Epithelial cell of esophagus (primary cell): ENCODE measurements around the gene RPL32.

Experiments
- DNase-seq: peaks from one replicate; pipeline ENCODE4 v3.0.0; 2010; ENCODE audit warnings: low read depth
- H3K4me3 ChIP-seq: 2 replicates; pipeline ENCODE4 v1.5.1; 2011; ENCODE audit warnings: mild to moderate bottlenecking, low read length, control low read depth
- TF ChIP-seq, protein P1 (sequence below): IDR thresholded peaks from 2 replicates; pipeline ENCODE4 v1.5.1; 2011; ENCODE audit warnings: low read depth, mild to moderate bottlenecking, low read length, control low read depth, inconsistent platforms; ENCODE audit not compliant: insufficient read depth; ENCODE audit errors: missing control alignments

Gene RPL32

DNA sequence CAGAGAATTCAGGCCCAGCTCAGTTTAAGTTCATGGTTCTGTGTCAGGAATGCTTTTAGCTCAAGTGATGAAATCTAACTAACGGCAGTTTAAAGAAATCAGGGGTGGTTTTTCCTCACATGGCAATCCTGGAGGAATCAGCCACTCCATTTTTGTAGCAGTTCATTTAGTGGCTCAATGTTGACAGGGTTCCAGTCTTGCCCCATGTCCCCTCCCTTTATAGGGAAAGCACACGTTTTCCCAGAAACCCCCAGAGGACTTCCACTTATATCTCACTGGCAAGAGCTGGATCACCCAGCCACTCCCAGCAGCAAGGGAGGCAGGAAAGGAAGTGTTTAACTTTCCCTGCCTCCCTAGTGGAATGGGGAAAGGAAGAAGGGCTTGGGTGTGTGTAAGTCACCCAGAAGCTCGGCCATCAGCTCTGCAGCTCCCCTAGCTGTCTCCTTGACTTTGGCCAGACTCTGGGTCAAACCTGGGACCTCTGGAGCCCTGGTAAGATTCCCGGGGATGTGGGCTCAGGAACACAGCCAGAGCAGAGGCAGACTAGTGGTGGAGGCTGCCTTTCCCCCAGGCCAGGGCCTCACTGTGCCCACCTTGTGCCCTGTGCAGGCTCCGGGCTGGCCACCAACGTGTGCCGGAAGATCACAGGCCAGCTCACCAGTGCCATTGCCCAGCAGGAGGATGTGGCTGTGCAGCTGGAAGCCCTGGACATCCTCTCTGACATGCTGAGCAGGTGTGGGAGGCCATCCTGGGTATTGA, 33.6 kb downstream of the RPL32 start:
- no peak for DNase-seq
- TF ChIP-seq, protein P1, sequence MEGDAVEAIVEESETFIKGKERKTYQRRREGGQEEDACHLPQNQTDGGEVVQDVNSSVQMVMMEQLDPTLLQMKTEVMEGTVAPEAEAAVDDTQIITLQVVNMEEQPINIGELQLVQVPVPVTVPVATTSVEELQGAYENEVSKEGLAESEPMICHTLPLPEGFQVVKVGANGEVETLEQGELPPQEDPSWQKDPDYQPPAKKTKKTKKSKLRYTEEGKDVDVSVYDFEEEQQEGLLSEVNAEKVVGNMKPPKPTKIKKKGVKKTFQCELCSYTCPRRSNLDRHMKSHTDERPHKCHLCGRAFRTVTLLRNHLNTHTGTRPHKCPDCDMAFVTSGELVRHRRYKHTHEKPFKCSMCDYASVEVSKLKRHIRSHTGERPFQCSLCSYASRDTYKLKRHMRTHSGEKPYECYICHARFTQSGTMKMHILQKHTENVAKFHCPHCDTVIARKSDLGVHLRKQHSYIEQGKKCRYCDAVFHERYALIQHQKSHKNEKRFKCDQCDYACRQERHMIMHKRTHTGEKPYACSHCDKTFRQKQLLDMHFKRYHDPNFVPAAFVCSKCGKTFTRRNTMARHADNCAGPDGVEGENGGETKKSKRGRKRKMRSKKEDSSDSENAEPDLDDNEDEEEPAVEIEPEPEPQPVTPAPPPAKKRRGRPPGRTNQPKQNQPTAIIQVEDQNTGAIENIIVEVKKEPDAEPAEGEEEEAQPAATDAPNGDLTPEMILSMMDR: no peak

DNA sequence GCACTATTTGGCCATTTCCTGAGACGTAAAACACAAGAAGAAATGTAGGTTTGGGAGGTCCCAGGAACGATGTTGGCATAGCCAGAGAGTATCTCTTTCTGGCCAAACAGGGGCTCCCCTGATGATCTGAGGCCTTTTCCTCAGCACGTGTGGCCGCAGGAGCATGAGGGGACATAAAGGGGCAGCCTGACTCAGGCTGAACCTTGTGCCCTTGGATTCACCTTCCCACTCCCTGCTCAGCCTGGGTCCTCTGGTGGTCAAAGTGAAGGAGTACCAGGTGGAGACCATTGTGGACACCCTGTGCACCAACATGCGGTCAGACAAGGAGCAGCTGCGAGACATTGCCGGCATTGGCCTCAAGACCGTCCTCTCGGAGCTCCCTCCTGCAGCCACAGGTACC, 34.3 kb downstream of the RPL32 start:
- DNase-seq: no peak
- TF ChIP-seq, protein P1: no peak

More for the DNA sequence above, 33.6 kb downstream of the RPL32 start:
- no peak overlapping the region for H3K4me3 ChIP-seq

DNA sequence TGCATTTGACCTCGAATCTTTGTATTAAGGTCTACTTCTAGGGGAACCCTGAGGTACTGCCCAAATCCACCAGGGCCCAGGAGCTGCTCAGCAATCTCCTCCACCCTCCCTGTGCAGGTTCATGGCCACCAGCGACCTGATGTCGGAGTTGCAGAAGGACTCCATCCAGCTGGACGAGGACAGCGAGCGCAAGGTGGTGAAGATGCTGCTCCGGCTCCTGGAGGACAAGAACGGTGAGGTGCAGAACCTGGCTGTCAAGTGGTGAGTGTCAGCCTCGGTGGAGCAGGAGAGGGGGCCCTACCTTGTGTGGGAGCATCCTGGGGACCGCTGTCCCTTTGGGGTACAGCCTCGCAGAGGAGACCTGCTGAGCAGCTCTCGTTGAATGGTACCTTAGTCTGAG, 38.0 kb downstream of the RPL32 start:
- no peak for DNase-seq

More for the DNA sequence above, 34.3 kb downstream of the RPL32 start:
- no peak overlapping the region for H3K4me3 ChIP-seq

DNA sequence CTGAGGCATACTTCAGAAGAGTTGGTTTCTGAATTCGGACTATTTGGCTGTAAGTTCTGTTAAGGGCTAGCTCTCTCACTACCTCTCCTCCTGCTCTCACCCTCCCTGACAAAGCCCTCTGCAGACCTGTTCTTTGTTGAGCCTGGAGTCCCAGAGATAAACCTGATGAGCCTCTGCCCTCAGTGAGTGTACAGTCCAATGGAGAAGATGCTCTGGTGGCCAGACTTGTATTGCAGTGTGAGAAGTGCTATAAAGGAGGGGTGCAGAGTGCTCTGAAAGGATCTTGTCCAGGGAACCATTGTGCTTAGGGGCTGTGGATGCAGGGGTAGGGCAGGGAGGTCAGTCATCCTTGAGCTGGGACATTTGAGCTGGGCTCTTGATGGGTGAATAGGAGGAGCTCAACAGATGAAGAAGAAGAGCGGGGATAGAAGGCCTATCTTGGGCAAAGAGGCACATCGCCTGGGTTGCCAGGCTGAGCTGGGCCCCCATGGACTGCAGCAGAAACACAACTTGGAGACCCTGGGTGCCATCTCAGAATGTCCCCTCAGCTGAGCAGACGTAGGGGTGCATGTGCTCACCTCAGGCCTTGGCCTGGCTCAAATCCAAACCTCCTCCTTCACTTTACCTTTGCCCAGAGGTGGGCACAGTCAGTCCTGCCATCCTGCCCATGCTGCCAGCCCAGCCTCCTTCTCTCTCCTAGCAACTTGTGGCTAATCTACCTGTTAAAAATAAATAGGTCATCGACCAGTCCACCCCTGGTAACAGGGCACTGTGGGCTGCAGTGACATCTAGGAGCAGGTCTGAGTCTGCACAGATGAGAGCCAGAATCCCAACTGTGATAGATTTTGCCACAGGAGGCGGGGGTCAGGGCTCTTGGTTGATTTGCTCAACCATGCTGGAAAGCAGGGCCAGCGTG, 41.6 kb downstream of the RPL32 start:
- no peak overlapping the region for H3K4me3 ChIP-seq

More for the DNA sequence above, 38.0 kb downstream of the RPL32 start:
- H3K4me3 ChIP-seq: no peak overlapping the region
- TF ChIP-seq, protein P1: no peak

DNA sequence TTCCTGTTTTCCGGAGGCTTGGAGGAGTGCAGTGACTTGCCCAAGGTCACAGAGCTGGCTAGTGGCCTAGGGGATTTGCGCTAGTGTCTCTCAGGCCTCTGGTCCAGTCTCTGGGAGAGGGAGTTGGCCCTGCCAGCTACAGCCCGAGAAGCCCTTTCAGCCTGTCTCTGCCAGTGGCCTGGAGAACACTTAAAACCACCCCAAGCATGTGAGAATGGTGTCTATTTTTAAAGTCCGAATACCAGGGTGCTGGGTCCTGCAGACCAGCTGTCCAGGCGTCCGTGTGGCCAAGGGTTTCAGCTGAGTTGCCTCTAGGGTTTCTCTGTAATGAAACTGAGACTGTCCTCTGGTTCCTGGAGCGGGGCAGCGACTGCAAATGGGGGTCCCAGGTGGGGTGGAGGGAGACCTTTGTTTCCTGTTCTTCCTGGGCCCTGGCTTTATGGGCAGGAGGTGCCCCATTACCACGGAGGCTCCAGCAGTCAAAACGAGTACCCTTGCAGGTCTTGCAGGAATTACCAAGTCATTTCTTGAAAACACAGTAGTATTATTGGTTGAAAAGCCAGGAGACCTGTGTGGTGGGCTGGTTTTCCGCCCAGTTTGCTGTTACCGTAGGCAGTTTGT, 42.7 kb downstream of the RPL32 start:
- TF ChIP-seq, protein P1: no peak
- H3K4me3 ChIP-seq: no peak overlapping the region
- DNase-seq: no peak

More for the DNA sequence above, 41.6 kb downstream of the RPL32 start:
- no peak for DNase-seq
- TF ChIP-seq, protein P1: no peak

DNA sequence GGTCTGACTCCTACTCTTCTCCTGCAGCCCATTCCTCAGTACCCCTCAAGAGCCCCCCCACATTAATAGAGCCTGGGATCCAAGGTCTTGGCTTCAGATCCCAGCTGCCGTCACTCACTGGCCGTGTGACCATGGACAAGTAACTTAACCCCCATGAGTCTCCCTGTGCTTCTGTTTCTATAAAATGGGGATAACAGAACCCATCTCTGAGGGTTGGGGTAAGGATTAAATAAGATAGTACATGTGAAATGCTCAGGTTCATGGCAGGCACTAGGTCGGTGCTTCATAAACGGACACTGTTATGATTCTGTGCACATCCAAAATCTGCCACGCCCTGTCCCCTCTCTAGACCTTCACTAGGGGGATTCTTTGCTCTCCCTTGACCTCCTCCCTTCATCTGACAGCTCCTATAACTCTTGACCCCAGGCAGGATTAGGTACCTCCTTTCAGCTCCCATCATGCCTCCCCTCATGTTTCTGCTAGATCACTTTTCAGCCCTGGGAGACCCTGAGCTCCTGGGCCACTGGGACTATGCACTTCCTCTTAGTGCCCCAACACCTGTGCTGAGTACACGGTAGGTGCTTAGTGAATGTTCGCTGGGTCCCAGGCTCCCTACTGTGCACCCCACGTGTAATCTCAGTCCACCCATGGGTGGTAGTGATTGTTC, 43.3 kb downstream of the RPL32 start:
- no peak for DNase-seq
- TF ChIP-seq, protein P1: no peak

More for the DNA sequence above, 43.3 kb downstream of the RPL32 start:
- H3K4me3 ChIP-seq: no peak overlapping the region
